ENCODE measurements around the gene GBGT1.

Gene GBGT1

DNA sequence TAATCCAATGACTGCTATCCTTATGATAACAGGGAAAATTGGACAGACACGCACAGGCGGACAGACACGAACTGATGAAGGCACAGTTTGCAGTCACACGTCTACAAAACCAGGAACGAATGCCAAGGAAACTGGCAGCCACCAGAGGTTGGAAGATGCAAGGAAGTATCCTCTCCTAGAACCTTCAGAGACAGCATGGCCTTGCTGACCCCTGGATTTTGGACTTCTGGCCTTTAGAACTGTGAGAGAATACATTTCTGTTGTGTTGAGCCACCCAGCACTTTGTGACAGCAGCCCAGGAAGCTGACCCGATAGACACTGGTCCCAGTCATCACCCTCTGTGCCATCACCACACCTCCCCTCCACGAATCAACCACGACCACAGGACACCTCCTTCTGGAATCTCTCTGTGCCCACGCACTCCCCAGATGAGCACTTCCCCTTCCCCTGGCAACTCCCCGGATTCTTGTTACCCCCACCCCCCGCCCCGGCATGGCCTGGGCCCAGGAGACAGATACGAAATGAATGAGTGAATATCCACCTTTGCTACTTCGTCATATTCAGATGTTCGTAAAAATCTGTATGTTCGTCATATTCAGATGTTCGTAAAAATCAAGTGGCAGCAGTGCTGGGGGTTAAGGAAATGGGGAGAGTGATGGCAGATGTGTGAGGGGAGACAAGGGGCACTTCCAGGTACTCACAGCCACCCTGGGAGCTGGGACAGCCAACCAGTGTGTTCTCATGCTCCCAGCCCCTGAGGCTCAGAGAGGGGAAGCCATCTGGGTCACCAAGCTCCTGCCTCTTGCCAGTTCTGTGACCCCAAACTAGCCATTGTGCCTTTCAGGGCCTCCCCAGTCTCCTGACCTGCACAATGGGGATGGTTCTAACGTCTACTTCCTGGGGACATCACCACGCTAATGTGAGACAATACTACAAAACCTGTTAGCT lies 18.5 kb downstream of the GBGT1 start:
- peak overlapping the region; percentile 70 to 92 for H3K27ac ChIP-seq (ENCODE audit: low read depth in 2 of 2, low read length in 2 of 2)
- peaks cover 52 to 68% of the 10 kb centered on the region in 2 donors for H3K4me1 ChIP-seq (ENCODE audit: control insufficient read depth in 2 of 2, insufficient read depth in 2 of 2, low read length in 2 of 2)
- peak overlapping the region; percentile 55 to 64 for H3K4me3 ChIP-seq (ENCODE audit: low read length in 2 of 2)

DNA sequence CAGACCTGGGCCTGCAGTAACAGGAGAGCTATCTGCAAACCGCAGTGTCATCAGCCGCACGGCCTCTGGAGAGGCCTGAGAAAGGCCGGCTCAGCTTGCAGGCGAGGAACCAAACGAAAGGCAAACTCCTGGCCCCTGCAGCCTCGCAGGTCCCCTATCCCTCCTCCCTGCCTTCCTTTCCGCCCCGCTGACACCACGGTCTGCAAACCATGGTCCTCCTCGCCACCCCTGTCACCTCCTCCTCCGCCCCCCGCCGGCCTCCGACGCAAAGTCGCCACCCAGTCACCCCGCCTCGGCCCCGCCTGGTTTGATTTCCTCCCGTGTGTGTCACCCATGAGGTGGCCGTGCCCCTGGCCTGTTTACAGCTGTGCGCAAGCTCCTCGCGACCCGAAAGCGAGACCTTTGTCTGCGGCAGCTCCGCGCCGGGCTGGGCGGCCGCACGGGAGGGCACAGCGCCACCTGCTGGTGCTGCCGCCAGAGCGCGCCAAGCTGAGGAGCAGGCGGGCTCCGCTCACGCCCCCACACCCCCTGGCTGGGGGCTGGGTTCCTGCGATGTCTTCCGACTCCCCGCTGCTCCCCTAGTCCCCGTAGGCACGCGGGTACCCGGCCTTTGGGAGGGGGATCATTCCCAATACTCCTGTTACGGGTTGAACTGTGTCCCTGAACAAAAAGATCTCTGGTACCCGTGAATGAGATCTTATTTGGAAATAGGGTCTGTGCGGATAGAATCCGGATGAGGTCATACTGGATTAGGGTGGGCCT lies 19.4 kb downstream of the GBGT1 start:
- peaks cover 52 to 69% of the 10 kb centered on the region in 2 donors for H3K4me1 ChIP-seq (ENCODE audit: control insufficient read depth in 2 of 2, insufficient read depth in 2 of 2, low read length in 2 of 2)
- H3K9me3 ChIP-seq (ENCODE audit: control insufficient read depth in 2 of 2, low read length in 2 of 2), result no peaks in the 10 kb centered on the region
- H3K27me3 ChIP-seq (ENCODE audit: control insufficient read depth in 2 of 2, insufficient read depth in 2 of 2, low read length in 2 of 2), result no peaks in the 10 kb centered on the region
- peak overlapping the region; percentile 55 to 64 for H3K4me3 ChIP-seq (ENCODE audit: low read length in 2 of 2)
- H3K27ac ChIP-seq (ENCODE audit: low read depth in 2 of 2, low read length in 2 of 2), result peak overlapping the region; percentile 70 to 92
- peak overlapping the region; percentile 68 to 69 for H3K9ac ChIP-seq (ENCODE audit: low read depth in 1 of 2, low read length in 2 of 2)
- H3K36me3 ChIP-seq (ENCODE audit: control insufficient read depth in 2 of 2, insufficient read depth in 2 of 2, low read length in 2 of 2), result peaks cover 0 to 2% of the 10 kb centered on the region in 2 donors

More for the DNA sequence above, 18.5 kb downstream of the GBGT1 start:
- H3K36me3 ChIP-seq (ENCODE audit: control insufficient read depth in 2 of 2, insufficient read depth in 2 of 2, low read length in 2 of 2), result peaks cover 0 to 2% of the 10 kb centered on the region in 2 donors
- H3K27me3 ChIP-seq (ENCODE audit: control insufficient read depth in 2 of 2, insufficient read depth in 2 of 2, low read length in 2 of 2), result no peaks in the 10 kb centered on the region
- H3K9me3 ChIP-seq (ENCODE audit: control insufficient read depth in 2 of 2, low read length in 2 of 2), result no peaks in the 10 kb centered on the region
- H3K9ac ChIP-seq (ENCODE audit: low read depth in 1 of 2, low read length in 2 of 2), result peak overlapping the region; percentile 48 to 69

DNA sequence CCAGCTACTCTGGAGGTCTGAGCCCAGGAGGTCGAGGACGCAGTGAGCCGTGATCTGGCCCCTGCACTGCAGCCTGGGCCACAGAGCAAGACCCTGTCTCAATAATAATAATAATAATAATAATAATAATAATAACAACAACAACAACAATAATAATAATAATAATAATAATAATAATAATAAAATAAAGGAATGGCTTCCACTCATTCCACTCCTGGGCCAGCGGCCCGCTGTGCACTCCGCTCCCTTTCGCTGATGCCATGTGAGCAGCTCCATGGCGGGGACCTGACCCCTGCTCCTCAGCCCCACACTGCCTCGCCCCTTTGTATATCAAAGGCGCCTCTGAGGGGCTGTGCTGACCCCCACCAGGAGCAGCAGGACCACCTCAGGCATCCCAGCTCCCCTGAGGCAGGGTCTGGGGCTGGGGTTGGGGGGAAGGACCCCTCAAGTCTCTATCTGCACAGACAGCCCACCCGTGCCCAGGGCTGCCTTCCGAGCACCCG lies 20.0 kb downstream of the GBGT1 start:
- no peaks in the 10 kb centered on the region for H3K27me3 ChIP-seq (ENCODE audit: control insufficient read depth in 2 of 2, insufficient read depth in 2 of 2, low read length in 2 of 2)
- peak overlapping the region; percentile 70 to 92 for H3K27ac ChIP-seq (ENCODE audit: low read depth in 2 of 2, low read length in 2 of 2)
- peaks cover 58 to 73% of the 10 kb centered on the region in 2 donors for H3K4me1 ChIP-seq (ENCODE audit: control insufficient read depth in 2 of 2, insufficient read depth in 2 of 2, low read length in 2 of 2)
- H3K4me3 ChIP-seq (ENCODE audit: low read length in 2 of 2), result peak overlapping the region; percentile 55 to 64
- H3K36me3 ChIP-seq (ENCODE audit: control insufficient read depth in 2 of 2, insufficient read depth in 2 of 2, low read length in 2 of 2), result peaks cover 0 to 2% of the 10 kb centered on the region in 2 donors
- H3K9ac ChIP-seq (ENCODE audit: low read depth in 1 of 2, low read length in 2 of 2), result peak overlapping the region; percentile 68 to 69
- no peaks in the 10 kb centered on the region for H3K9me3 ChIP-seq (ENCODE audit: control insufficient read depth in 2 of 2, low read length in 2 of 2)

DNA sequence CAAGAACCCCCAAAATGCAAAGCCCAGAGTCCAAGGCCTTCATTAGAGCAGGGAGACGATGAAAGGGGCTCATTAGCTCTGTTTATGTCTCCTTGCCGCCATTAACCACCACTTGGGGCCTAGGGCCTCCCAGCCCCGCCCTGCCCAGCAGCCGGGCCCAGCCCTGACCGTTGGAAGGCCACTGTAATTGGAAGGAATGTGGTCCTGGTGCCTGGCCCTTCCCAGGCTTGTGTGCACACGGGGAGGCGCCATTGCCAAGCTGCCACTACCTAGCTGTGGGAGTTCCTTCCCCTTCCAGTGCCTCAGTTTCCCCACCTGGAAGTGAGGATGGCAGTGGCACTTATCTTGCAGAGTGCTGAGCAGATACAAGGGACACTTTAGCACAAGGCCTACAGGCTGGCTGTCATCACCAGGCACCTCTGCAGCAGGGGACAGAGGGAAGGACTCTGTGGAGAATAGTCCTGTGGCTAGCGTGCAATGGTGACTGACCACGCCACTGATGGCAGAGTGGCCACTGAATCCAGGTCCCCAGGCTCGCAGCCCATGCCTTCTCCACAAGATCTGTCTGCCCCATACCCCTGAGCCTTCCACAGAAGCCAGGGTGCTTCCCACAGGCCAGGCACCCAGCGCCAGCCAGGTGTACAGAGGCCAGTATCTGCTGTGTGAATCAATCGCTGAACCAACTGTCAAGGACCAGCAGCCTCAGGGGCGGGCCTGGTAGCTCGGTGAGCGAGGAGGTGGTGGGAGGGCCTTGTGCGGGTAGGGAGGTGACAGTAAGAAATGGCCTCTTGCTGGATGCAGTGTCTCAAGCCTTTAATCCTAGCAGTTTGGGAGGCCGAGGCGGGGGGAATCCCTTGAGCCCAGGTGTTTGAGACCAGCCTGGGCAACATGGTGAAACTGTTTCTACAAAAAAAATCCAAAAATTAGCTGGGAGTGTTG lies 20.8 kb downstream of the GBGT1 start:
- H3K36me3 ChIP-seq (ENCODE audit: control insufficient read depth in 2 of 2, insufficient read depth in 2 of 2, low read length in 2 of 2), result peaks cover 0 to 2% of the 10 kb centered on the region in 2 donors
- peak overlapping the region; percentile 41 to 76 for H3K27ac ChIP-seq (ENCODE audit: low read depth in 2 of 2, low read length in 2 of 2)
- no peak overlapping the region for H3K4me3 ChIP-seq (ENCODE audit: low read length in 2 of 2)
- peaks cover 57 to 71% of the 10 kb centered on the region in 2 donors for H3K4me1 ChIP-seq (ENCODE audit: control insufficient read depth in 2 of 2, insufficient read depth in 2 of 2, low read length in 2 of 2)
- no peaks in the 10 kb centered on the region for H3K9me3 ChIP-seq (ENCODE audit: control insufficient read depth in 2 of 2, low read length in 2 of 2)
- peak overlapping the region; percentile 5 to 33 for H3K9ac ChIP-seq (ENCODE audit: low read depth in 1 of 2, low read length in 2 of 2)
- no peaks in the 10 kb centered on the region for H3K27me3 ChIP-seq (ENCODE audit: control insufficient read depth in 2 of 2, insufficient read depth in 2 of 2, low read length in 2 of 2)

DNA sequence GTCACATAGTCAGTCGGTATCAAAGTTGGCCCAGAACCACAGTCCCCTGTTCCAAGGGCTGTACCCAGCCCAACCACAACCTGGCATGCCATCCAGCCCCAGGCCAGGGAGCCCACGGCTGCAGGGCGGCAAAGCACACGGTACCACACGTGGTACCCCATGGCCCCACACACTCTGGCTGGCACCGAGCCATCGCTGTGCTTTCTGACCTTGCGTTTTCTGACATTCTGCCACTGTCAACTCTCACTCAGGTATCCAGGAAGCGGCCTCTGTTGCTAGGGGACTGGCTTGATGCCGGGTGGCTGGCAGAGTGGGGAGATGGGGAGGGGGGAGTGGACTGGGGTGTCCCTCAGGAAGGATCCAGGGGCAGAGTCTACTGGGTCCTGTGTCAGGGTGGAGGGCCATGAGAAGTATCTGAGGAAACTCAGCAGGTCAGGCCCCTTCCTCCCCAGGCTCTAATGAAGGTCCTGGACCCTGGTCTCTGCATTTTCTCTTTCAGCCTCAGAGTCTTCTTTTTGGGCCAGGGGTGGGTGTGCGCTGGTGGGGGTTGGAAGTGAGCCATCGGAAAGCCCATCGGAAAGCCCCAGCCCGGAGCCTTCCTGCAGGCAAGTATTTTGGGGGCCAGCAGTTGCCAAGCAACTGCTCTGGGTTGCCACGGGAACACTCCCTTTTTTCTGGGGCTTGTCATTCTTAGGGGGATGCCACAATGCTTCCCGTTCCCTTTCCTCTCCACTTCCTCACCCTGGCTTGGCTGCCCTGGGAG lies 21.7 kb downstream of the GBGT1 start:
- H3K27me3 ChIP-seq (ENCODE audit: control insufficient read depth in 2 of 2, insufficient read depth in 2 of 2, low read length in 2 of 2), result no peaks in the 10 kb centered on the region
- H3K9me3 ChIP-seq (ENCODE audit: control insufficient read depth in 2 of 2, low read length in 2 of 2), result no peaks in the 10 kb centered on the region
- peaks cover 57 to 72% of the 10 kb centered on the region in 2 donors for H3K4me1 ChIP-seq (ENCODE audit: control insufficient read depth in 2 of 2, insufficient read depth in 2 of 2, low read length in 2 of 2)
- no peak overlapping the region for H3K4me3 ChIP-seq (ENCODE audit: low read length in 2 of 2)
- H3K9ac ChIP-seq (ENCODE audit: low read depth in 1 of 2, low read length in 2 of 2), result peak overlapping the region; percentile 14 to 33
- H3K36me3 ChIP-seq (ENCODE audit: control insufficient read depth in 2 of 2, insufficient read depth in 2 of 2, low read length in 2 of 2), result peaks cover 0 to 2% of the 10 kb centered on the region in 2 donors
- peak overlapping the region; percentile 41 to 76 for H3K27ac ChIP-seq (ENCODE audit: low read depth in 2 of 2, low read length in 2 of 2)

DNA sequence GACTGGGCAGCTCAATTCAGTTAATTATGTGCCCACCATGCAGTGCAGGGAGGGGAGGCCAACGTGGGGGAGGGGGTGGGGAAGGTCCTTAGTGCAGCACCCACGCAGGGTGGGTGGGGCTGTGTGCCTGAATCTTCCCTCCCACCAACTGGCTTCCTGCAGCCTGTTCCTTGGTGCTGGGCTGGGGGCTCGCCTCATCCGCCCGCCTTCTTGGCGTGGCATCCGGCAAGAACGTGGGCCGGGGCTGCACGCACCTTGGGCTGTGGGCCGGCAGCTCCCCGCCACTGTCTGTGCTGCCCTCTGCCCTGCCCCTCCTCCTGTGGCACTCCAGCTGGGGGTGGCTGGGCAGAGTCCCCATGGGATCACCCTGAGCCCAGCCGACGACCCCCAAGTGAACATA lies 23.1 kb downstream of the GBGT1 start:
- H3K27ac ChIP-seq (ENCODE audit: low read depth in 2 of 2, low read length in 2 of 2), result peak overlapping the region; percentile 9 to 16

DNA sequence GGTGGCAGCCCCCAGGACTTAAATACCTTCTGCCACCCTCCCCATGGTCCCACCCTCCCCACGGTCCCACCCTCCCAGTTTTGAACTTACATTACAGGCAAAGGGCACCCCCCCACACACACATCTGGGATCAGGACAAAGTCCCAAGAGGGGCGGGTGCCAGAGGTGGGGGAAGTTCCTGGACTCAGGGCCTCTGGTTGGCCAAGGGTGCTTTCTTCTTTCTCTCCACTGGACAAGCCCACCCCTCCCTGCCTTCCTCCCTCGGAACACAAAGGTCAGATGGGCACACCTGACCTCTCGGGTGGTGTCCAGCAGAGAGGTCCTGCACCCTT lies 23.6 kb downstream of the GBGT1 start:
- no peak overlapping the region for H3K9ac ChIP-seq (ENCODE audit: low read depth in 1 of 2, low read length in 2 of 2)
- H3K36me3 ChIP-seq (ENCODE audit: control insufficient read depth in 2 of 2, insufficient read depth in 2 of 2, low read length in 2 of 2), result no peaks in the 10 kb centered on the region
- no peaks in the 10 kb centered on the region for H3K27me3 ChIP-seq (ENCODE audit: control insufficient read depth in 2 of 2, insufficient read depth in 2 of 2, low read length in 2 of 2)
- H3K27ac ChIP-seq (ENCODE audit: low read depth in 2 of 2, low read length in 2 of 2), result peak overlapping the region in 1 of 2 donors; percentile 9
- peaks cover 70 to 79% of the 10 kb centered on the region in 2 donors for H3K4me1 ChIP-seq (ENCODE audit: control insufficient read depth in 2 of 2, insufficient read depth in 2 of 2, low read length in 2 of 2)
- no peaks in the 10 kb centered on the region for H3K9me3 ChIP-seq (ENCODE audit: control insufficient read depth in 2 of 2, low read length in 2 of 2)
- no peak overlapping the region for H3K4me3 ChIP-seq (ENCODE audit: low read length in 2 of 2)

More for the DNA sequence above, 23.1 kb downstream of the GBGT1 start:
- H3K4me3 ChIP-seq (ENCODE audit: low read length in 2 of 2), result no peak overlapping the region
- no peaks in the 10 kb centered on the region for H3K27me3 ChIP-seq (ENCODE audit: control insufficient read depth in 2 of 2, insufficient read depth in 2 of 2, low read length in 2 of 2)
- no peaks in the 10 kb centered on the region for H3K9me3 ChIP-seq (ENCODE audit: control insufficient read depth in 2 of 2, low read length in 2 of 2)
- peaks cover 65 to 79% of the 10 kb centered on the region in 2 donors for H3K4me1 ChIP-seq (ENCODE audit: control insufficient read depth in 2 of 2, insufficient read depth in 2 of 2, low read length in 2 of 2)
- no peak overlapping the region for H3K9ac ChIP-seq (ENCODE audit: low read depth in 1 of 2, low read length in 2 of 2)
- no peaks in the 10 kb centered on the region for H3K36me3 ChIP-seq (ENCODE audit: control insufficient read depth in 2 of 2, insufficient read depth in 2 of 2, low read length in 2 of 2)

DNA sequence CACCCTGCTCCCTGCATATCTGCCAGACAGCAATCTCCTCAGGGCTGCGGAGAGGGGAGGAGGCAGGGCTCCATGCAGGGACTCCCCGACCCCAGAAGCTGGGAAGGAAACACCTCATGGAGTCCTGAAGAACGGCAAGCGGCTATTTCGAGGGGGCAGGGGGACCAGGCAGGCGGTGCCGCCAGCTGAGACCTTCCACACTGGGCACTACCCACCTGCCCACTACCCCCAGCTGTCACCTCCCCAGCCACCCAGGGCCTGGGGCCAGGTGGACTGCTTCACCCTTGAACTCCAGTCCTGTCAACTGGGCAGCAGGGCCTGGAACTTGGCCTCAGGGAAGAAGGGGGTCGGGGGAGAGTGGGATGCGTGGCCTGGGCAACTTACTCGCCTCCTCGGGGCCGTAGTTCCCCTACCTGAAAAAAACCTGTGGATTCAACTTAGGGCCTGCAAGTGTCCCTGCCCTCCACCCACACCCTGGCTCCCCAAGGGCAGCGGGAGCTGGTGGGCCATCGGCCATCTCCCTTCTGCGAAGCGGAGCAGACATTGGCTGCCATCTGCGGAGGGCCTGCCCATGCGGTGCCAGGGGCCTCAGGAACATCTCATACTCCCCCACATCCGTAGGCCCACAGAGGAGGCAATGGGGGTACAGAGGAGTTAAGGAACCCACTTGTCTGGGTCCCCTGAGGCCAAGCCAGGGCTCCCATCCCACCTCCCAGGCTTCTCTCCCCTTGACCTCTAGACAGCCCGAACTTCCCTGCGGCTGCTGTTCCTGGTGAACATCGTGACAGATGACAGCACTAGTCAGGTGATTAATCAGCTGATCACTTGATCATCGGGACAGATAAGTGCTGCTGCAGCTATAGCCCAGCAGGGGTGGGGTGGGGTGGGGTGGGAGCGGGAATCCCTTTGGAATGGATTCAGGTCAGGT lies 24.2 kb downstream of the GBGT1 start:
- Histone ChIP-seq H3K9me3 (ENCODE audit: control insufficient read depth in 2 of 2, low read length in 2 of 2) (no peaks in the 10 kb centered on the region), H3K9ac (ENCODE audit: low read depth in 1 of 2, low read length in 2 of 2) (peak overlapping the region in 1 of 2 donors; percentile 24), H3K27me3 (ENCODE audit: control insufficient read depth in 2 of 2, insufficient read depth in 2 of 2, low read length in 2 of 2) (no peaks in the 10 kb centered on the region), H3K27ac (ENCODE audit: low read depth in 2 of 2, low read length in 2 of 2) (peak overlapping the region; percentile 38 to 45), H3K4me3 (ENCODE audit: low read length in 2 of 2) (no peak overlapping the region), H3K36me3 (ENCODE audit: control insufficient read depth in 2 of 2, insufficient read depth in 2 of 2, low read length in 2 of 2) (no peaks in the 10 kb centered on the region), H3K4me1 (ENCODE audit: control insufficient read depth in 2 of 2, insufficient read depth in 2 of 2, low read length in 2 of 2) (peaks cover 72 to 79% of the 10 kb centered on the region in 2 donors)

All from mucosa of rectum (tissue), 2 donors.